ENCODE results near the gene ARHGEF4. TPM values are rescaled to one million over a fixed set of nuclear protein-coding genes. Genes with fewer than 3 reads are reported as not detected.

ARHGEF4 gene
- total and polyA plus RNA-seq, 2 experiments from 2014 or later, result 4.6 to 16.6 TPM

GRCh38 chr2:131047920-131048560 is 211.3 kb downstream of the ARHGEF4 start (continued):
- no peak for TF ChIP-seq ZNF462 (CRISPR knock-in tag; IDR thresholded peaks at IDR 0.05)

- ATAC-seq (no peak), DNase-seq (ENCODE audit: low spot score) (no peak)
- no peaks in the 10 kb centered on the region for H3K27me3 ChIP-seq (ENCODE audit: insufficient read depth)
- no peaks in the 10 kb centered on the region for H3K4me1 ChIP-seq (ENCODE audit: insufficient read depth)
- no peak overlapping the region for H3K27ac ChIP-seq (ENCODE audit: low read depth)
- H3K4me3 ChIP-seq, result no peak overlapping the region
- H2AFZ ChIP-seq, result no peak overlapping the region
- H3F3A ChIP-seq (replicated peaks; ENCODE audit: low read depth), result no peaks in the 10 kb centered on the region
- H3K79me2 ChIP-seq (replicated peaks; ENCODE audit: insufficient read depth), result peaks cover 23% of the 10 kb centered on the region
- H3K4me1 Mint-ChIP-seq, result peaks cover 3% of the 10 kb centered on the region; the same call in 1 of the 3 replicates
- no peak overlapping the region for H3K4me2 ChIP-seq
- no peak overlapping the region for H3K4me3 Mint-ChIP-seq
- no peaks in the 10 kb centered on the region for H3K9me2 ChIP-seq (ENCODE audit: insufficient read depth)
- H3K36me3 Mint-ChIP-seq (ENCODE audit: low read depth), result peaks cover 61% of the 10 kb centered on the region
- H4K20me1 ChIP-seq (replicated peaks; ENCODE audit: insufficient read depth), result peaks cover 41% of the 10 kb centered on the region
- H3K9me3 Mint-ChIP-seq, result no peaks in the 10 kb centered on the region
- H3K27me3 Mint-ChIP-seq (ENCODE audit: insufficient read depth, low read depth, poor library complexity), result peaks cover 3% of the 10 kb centered on the region
- peaks cover 21% of the 10 kb centered on the region for H3K36me3 ChIP-seq (ENCODE audit: insufficient read depth)
- no peak overlapping the region for H3K27ac Mint-ChIP-seq
- no peak for TF ChIP-seq CTCF (conservative IDR thresholded peaks at IDR 0.05; ENCODE audit: low read depth in 2 of 2)
- no peak for TF ChIP-seq STAT1 (IDR thresholded peaks at IDR 0.05; ENCODE audit: unreplicated experiment)
- no peak for TF ChIP-seq ZNF462 (CRISPR knock-in tag; IDR thresholded peaks at IDR 0.05)
Measured at GRCh38 chr2:131048641-131049040, 211.9 kb downstream of the ARHGEF4 start.

Data from GM23338 (cell line).